ENCODE measurements around the gene RAB5B.
A peak's percentile ranks its signal among the peaks of the same experiment; 100 is the strongest.
"Not testable (repeated sequence)": the region's sequence is repeated elsewhere in the genome, so short reads cannot be mapped to it uniquely, and the experiment has no call there.

Gene RAB5B

GRCh38 chr12:55972042-55972441 is 1.8 kb upstream of the RAB5B start:
- Histone ChIP-seq H3K9me3 (ENCODE audit: control insufficient read depth in 1 of 2, low read length in 2 of 2) (no peaks in the 10 kb centered on the region), H3K36me3 (ENCODE audit: control insufficient read depth in 1 of 2, insufficient read depth in 2 of 2, low read length in 2 of 2) (peaks cover 0 to 8% of the 10 kb centered on the region in 2 donors), H3K27ac (ENCODE audit: low read length) (peak overlapping the region; percentile 96), H3K4me1 (ENCODE audit: control insufficient read depth in 1 of 2, insufficient read depth in 2 of 2, low read length in 2 of 2) (peaks cover 0 to 36% of the 10 kb centered on the region in 2 donors), H3K27me3 (ENCODE audit: low read depth, low read length) (no peaks in the 10 kb centered on the region), H3K4me3 (ENCODE audit: low read depth in 1 of 2, low read length in 2 of 2) (peak overlapping the region; percentile 66 to 79)

GRCh38 chr12:55972456-55972855 is 1.4 kb upstream of the RAB5B start:
- H3K27me3 ChIP-seq (ENCODE audit: low read depth, low read length): no peaks in the 10 kb centered on the region
- peak overlapping the region; percentile 66 to 79 for H3K4me3 ChIP-seq (ENCODE audit: low read depth in 1 of 2, low read length in 2 of 2)
- H3K27ac ChIP-seq (ENCODE audit: low read length): peak overlapping the region; percentile 96
- peaks cover 0 to 35% of the 10 kb centered on the region in 2 donors for H3K4me1 ChIP-seq (ENCODE audit: control insufficient read depth in 1 of 2, insufficient read depth in 2 of 2, low read length in 2 of 2)
- no peaks in the 10 kb centered on the region for H3K9me3 ChIP-seq (ENCODE audit: control insufficient read depth in 1 of 2, low read length in 2 of 2)
- H3K36me3 ChIP-seq (ENCODE audit: control insufficient read depth in 1 of 2, insufficient read depth in 2 of 2, low read length in 2 of 2): peaks cover 0 to 8% of the 10 kb centered on the region in 2 donors

GRCh38 chr12:55972911-55973598 is 823 bp upstream of the RAB5B start:
- H3K27ac ChIP-seq (ENCODE audit: low read length): peak overlapping the region; percentile 96

GRCh38 chr12:55974308-55974730 is 441 bp downstream of the RAB5B start:
- no peaks in the 10 kb centered on the region for H3K27me3 ChIP-seq (ENCODE audit: low read depth, low read length)
- H3K27ac ChIP-seq (ENCODE audit: low read length): peak overlapping the region; percentile 89
- peak overlapping the region; percentile 83 to 98 for H3K4me3 ChIP-seq (ENCODE audit: low read depth in 1 of 2, low read length in 2 of 2)
- H3K9me3 ChIP-seq (ENCODE audit: control insufficient read depth in 1 of 2, low read length in 2 of 2): no peaks in the 10 kb centered on the region
- H3K36me3 ChIP-seq (ENCODE audit: control insufficient read depth in 1 of 2, insufficient read depth in 2 of 2, low read length in 2 of 2): peaks cover 0 to 8% of the 10 kb centered on the region in 2 donors
- H3K4me1 ChIP-seq (ENCODE audit: control insufficient read depth in 1 of 2, insufficient read depth in 2 of 2, low read length in 2 of 2): peaks cover 0 to 35% of the 10 kb centered on the region in 2 donors

More at GRCh38 chr12:55972911-55973598, 823 bp upstream of the RAB5B start:
- H3K36me3 ChIP-seq (ENCODE audit: control insufficient read depth in 1 of 2, insufficient read depth in 2 of 2, low read length in 2 of 2): peaks cover 0 to 8% of the 10 kb centered on the region in 2 donors
- peaks cover 0 to 31% of the 10 kb centered on the region in 2 donors for H3K4me1 ChIP-seq (ENCODE audit: control insufficient read depth in 1 of 2, insufficient read depth in 2 of 2, low read length in 2 of 2)
- H3K4me3 ChIP-seq (ENCODE audit: low read depth in 1 of 2, low read length in 2 of 2): peak overlapping the region; percentile 66 to 79
- no peaks in the 10 kb centered on the region for H3K27me3 ChIP-seq (ENCODE audit: low read depth, low read length)
- H3K9me3 ChIP-seq (ENCODE audit: control insufficient read depth in 1 of 2, low read length in 2 of 2): no peaks in the 10 kb centered on the region

- Histone ChIP-seq H3K4me3 (ENCODE audit: low read depth in 1 of 2, low read length in 2 of 2) (no peak overlapping the region), H3K27me3 (ENCODE audit: low read depth, low read length) (no peaks in the 10 kb centered on the region), H3K36me3 (ENCODE audit: control insufficient read depth in 1 of 2, insufficient read depth in 2 of 2, low read length in 2 of 2) (peaks cover 5 to 7% of the 10 kb centered on the region in 2 donors), H3K9me3 (ENCODE audit: control insufficient read depth in 1 of 2, low read length in 2 of 2) (no peaks in the 10 kb centered on the region), H3K27ac (ENCODE audit: low read length) (no peak overlapping the region), H3K4me1 (ENCODE audit: control insufficient read depth in 1 of 2, insufficient read depth in 2 of 2, low read length in 2 of 2) (peaks cover 0 to 25% of the 10 kb centered on the region in 2 donors)
Measured at GRCh38 chr12:55978393-55978792, 4.5 kb downstream of the RAB5B start.

GRCh38 chr12:55979069-55979468 is 5.2 kb downstream of the RAB5B start:
- no peaks in the 10 kb centered on the region for H3K27me3 ChIP-seq (ENCODE audit: low read depth, low read length)
- peaks cover 5 to 7% of the 10 kb centered on the region in 2 donors for H3K36me3 ChIP-seq (ENCODE audit: control insufficient read depth in 1 of 2, insufficient read depth in 2 of 2, low read length in 2 of 2)
- H3K4me3 ChIP-seq (ENCODE audit: low read depth in 1 of 2, low read length in 2 of 2): no peak overlapping the region
- H3K9me3 ChIP-seq (ENCODE audit: control insufficient read depth in 1 of 2, low read length in 2 of 2): no peaks in the 10 kb centered on the region
- no peak overlapping the region for H3K27ac ChIP-seq (ENCODE audit: low read length)
- H3K4me1 ChIP-seq (ENCODE audit: control insufficient read depth in 1 of 2, insufficient read depth in 2 of 2, low read length in 2 of 2): peaks cover 0 to 25% of the 10 kb centered on the region in 2 donors

GRCh38 chr12:55981882-55982281 is 8.0 kb downstream of the RAB5B start:
- H3K4me1 ChIP-seq (ENCODE audit: control insufficient read depth in 1 of 2, insufficient read depth in 2 of 2, low read length in 2 of 2); H3K9me3 ChIP-seq (ENCODE audit: control insufficient read depth in 1 of 2, low read length in 2 of 2); H3K4me3 ChIP-seq (ENCODE audit: low read depth in 1 of 2, low read length in 2 of 2); H3K27me3 ChIP-seq (ENCODE audit: low read depth, low read length); H3K27ac ChIP-seq (ENCODE audit: low read length): not testable (repeated sequence)
- H3K36me3 ChIP-seq (ENCODE audit: control insufficient read depth in 1 of 2, insufficient read depth in 2 of 2, low read length in 2 of 2): peaks cover 15 to 17% of the 10 kb centered on the region in 2 donors

GRCh38 chr12:55982319-55982936 is 8.6 kb downstream of the RAB5B start:
- Histone ChIP-seq H3K27ac (ENCODE audit: low read length) (no peak overlapping the region), H3K36me3 (ENCODE audit: control insufficient read depth in 1 of 2, insufficient read depth in 2 of 2, low read length in 2 of 2) (peaks cover 17 to 18% of the 10 kb centered on the region in 2 donors), H3K4me3 (ENCODE audit: low read depth in 1 of 2, low read length in 2 of 2) (no peak overlapping the region), H3K27me3 (ENCODE audit: low read depth, low read length) (no peaks in the 10 kb centered on the region), H3K9me3 (ENCODE audit: control insufficient read depth in 1 of 2, low read length in 2 of 2) (no peaks in the 10 kb centered on the region), H3K4me1 (ENCODE audit: control insufficient read depth in 1 of 2, insufficient read depth in 2 of 2, low read length in 2 of 2) (peaks cover 0 to 6% of the 10 kb centered on the region in 2 donors)

- no peaks in the 10 kb centered on the region for H3K9me3 ChIP-seq (ENCODE audit: control insufficient read depth in 1 of 2, low read length in 2 of 2)
- H3K4me1 ChIP-seq (ENCODE audit: control insufficient read depth in 1 of 2, insufficient read depth in 2 of 2, low read length in 2 of 2): peaks cover 0 to under 1% of the 10 kb centered on the region in 2 donors
- no peak overlapping the region for H3K27ac ChIP-seq (ENCODE audit: low read length)
- H3K36me3 ChIP-seq (ENCODE audit: control insufficient read depth in 1 of 2, insufficient read depth in 2 of 2, low read length in 2 of 2): peaks cover 17 to 22% of the 10 kb centered on the region in 2 donors
- no peak overlapping the region for H3K4me3 ChIP-seq (ENCODE audit: low read depth in 1 of 2, low read length in 2 of 2)
- no peaks in the 10 kb centered on the region for H3K27me3 ChIP-seq (ENCODE audit: low read depth, low read length)
Measured at GRCh38 chr12:55983232-55983842, 9.5 kb downstream of the RAB5B start.

- H3K27ac ChIP-seq (ENCODE audit: low read length): no peak overlapping the region
Measured at GRCh38 chr12:55984861-55985260, 11.0 kb downstream of the RAB5B start.

GRCh38 chr12:55985341-55985740 is 11.5 kb downstream of the RAB5B start:
- no peak overlapping the region for H3K4me3 ChIP-seq (ENCODE audit: low read depth in 1 of 2, low read length in 2 of 2)
- no peaks in the 10 kb centered on the region for H3K4me1 ChIP-seq (ENCODE audit: control insufficient read depth in 1 of 2, insufficient read depth in 2 of 2, low read length in 2 of 2)
- H3K27ac ChIP-seq (ENCODE audit: low read length): no peak overlapping the region
- H3K36me3 ChIP-seq (ENCODE audit: control insufficient read depth in 1 of 2, insufficient read depth in 2 of 2, low read length in 2 of 2): peaks cover 23 to 34% of the 10 kb centered on the region in 2 donors
- no peaks in the 10 kb centered on the region for H3K9me3 ChIP-seq (ENCODE audit: control insufficient read depth in 1 of 2, low read length in 2 of 2)
- H3K27me3 ChIP-seq (ENCODE audit: low read depth, low read length): no peaks in the 10 kb centered on the region

More at GRCh38 chr12:55984861-55985260, 11.0 kb downstream of the RAB5B start:
- Histone ChIP-seq H3K9me3 (ENCODE audit: control insufficient read depth in 1 of 2, low read length in 2 of 2) (no peaks in the 10 kb centered on the region), H3K4me3 (ENCODE audit: low read depth in 1 of 2, low read length in 2 of 2) (no peak overlapping the region), H3K4me1 (ENCODE audit: control insufficient read depth in 1 of 2, insufficient read depth in 2 of 2, low read length in 2 of 2) (no peaks in the 10 kb centered on the region), H3K36me3 (ENCODE audit: control insufficient read depth in 1 of 2, insufficient read depth in 2 of 2, low read length in 2 of 2) (peaks cover 21 to 29% of the 10 kb centered on the region in 2 donors), H3K27me3 (ENCODE audit: low read depth, low read length) (no peaks in the 10 kb centered on the region)
